ENCODE results near the gene BROX. TPM values are rescaled to one million over a fixed set of nuclear protein-coding genes. Genes with fewer than 3 reads are reported as not detected.

The BROX gene
- total RNA-seq, 4 donors from 2014 or later: 45.0 to 66.7 (median 49.8) TPM

DNA sequence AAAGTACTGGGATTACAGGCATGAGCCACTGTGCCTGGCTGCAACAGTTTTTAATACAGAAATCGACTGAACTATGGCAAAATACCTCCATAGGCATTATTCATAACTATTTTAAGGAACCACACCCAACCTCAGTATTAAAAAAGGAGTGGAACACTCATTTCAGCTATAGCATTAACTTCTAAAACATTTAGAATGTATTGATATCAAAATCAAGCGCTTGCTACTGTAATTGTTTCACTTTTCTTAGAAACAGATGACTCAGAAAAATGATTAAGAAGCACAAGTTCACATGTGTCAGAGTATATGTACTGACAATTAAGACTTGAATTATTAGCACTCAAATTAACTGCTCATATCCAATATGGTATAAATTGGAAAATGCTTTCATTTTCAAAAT lies 15.2 kb upstream of the BROX start:
- H3K36me3 ChIP-seq: peaks cover 0 to 55% (median 0%) of the 10 kb centered on the region in 3 donors
- no peak for DNase-seq

DNA sequence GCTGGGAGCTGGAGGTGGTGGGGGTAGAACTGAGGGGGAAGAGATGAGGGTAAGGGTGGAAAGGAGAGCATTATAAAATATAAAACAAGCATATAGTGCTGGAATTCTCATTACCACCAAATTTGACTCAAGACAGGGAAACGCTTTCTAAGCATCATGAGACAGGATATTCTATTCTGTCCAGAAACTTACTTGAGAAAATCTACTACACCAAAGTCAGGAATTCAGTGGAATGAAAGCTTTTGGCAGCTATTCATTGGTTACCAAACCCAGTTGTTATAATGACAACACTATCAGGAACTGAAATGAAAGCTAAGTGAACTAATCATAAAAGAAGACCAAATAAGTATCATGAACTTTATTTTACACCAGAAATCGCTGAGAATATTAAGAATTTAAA lies 14.5 kb upstream of the BROX start:
- Histone ChIP-seq H3K9me3 (no peaks in the 10 kb centered on the region), H3K27ac (no peak overlapping the region), H3K4me3 (no peak overlapping the region), H3K27me3 (no peaks in the 10 kb centered on the region), H3K4me1 (no peaks in the 10 kb centered on the region), H3K36me3 (peaks cover 0 to 55% (median 0%) of the 10 kb centered on the region in 3 donors)
- TF ChIP-seq, protein P1, sequence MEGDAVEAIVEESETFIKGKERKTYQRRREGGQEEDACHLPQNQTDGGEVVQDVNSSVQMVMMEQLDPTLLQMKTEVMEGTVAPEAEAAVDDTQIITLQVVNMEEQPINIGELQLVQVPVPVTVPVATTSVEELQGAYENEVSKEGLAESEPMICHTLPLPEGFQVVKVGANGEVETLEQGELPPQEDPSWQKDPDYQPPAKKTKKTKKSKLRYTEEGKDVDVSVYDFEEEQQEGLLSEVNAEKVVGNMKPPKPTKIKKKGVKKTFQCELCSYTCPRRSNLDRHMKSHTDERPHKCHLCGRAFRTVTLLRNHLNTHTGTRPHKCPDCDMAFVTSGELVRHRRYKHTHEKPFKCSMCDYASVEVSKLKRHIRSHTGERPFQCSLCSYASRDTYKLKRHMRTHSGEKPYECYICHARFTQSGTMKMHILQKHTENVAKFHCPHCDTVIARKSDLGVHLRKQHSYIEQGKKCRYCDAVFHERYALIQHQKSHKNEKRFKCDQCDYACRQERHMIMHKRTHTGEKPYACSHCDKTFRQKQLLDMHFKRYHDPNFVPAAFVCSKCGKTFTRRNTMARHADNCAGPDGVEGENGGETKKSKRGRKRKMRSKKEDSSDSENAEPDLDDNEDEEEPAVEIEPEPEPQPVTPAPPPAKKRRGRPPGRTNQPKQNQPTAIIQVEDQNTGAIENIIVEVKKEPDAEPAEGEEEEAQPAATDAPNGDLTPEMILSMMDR (IDR thresholded peaks at IDR 0.05): no peak
- TF ChIP-seq POLR2A (IDR thresholded peaks at IDR 0.05): no peak
- 87 to 88% methylated on average over 2 of the region's 2 CpGs for WGBS, 2 donors
- intact Hi-C loops (cut with DNase I): no loop called here
- DNase-seq: no peak

More for the DNA sequence above, 15.2 kb upstream of the BROX start:
- Histone ChIP-seq H3K9me3 (no peaks in the 10 kb centered on the region), H3K27me3 (no peaks in the 10 kb centered on the region), H3K27ac (no peak overlapping the region), H3K4me3 (no peak overlapping the region), H3K4me1 (no peaks in the 10 kb centered on the region)
- TF ChIP-seq, protein P1 (IDR thresholded peaks at IDR 0.05): no peak
- no peak for TF ChIP-seq POLR2A (IDR thresholded peaks at IDR 0.05)
- intact Hi-C loops (cut with DNase I): no loop called here
- WGBS, 2 donors: 49 to 72% methylated on average over 2 of the region's 2 CpGs

DNA sequence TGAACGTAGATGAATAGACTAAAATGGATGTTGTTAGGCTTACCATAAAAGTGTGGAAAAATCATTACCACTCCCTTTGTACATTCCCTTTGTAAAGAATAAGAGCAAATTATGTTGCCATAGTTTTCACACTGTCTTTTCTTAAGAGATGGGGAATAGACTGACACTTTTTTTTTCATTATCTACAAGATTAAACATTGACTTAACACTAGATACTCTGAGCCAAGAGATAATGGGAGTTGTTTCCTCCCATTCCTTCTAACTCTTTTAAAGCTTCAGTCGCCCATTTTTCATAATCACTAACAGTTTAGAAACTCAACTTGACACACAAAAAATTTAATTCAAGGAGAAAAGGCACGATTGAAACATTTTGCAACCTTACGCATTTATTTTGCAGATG lies 10.2 kb upstream of the BROX start:
- Histone ChIP-seq H3K9me3 (no peaks in the 10 kb centered on the region), H3K27me3 (no peaks in the 10 kb centered on the region), H3K4me1 (no peaks in the 10 kb centered on the region), H3K36me3 (peaks cover 0 to 57% (median 0%) of the 10 kb centered on the region in 3 donors), H3K27ac (no peak overlapping the region), H3K4me3 (no peak overlapping the region)
- TF ChIP-seq POLR2A (IDR thresholded peaks at IDR 0.05): no peak
- TF ChIP-seq, protein P1 (IDR thresholded peaks at IDR 0.05): no peak
- intact Hi-C loops (cut with DNase I): no loop called here
- DNase-seq: no peak
- WGBS, 2 donors: 85 to 88% methylated on average over 4 of the region's 4 CpGs

DNA sequence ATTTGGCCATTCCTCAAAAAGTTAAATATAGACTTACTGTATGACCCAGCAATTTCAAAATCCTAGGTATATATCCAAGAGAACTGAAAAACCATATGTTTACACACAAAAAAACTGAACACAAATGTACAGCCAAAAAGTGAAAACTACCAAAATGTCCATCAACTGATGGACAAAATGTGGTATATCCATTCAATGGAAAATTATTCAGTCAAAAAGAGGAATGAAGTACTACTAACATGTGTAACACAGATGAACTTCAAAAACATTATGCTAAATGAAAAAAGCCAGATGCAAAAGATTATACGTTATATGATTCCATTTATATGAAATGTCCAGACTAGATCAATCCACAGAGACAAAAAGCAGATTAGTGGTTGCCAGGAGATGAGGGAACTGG lies 8.1 kb upstream of the BROX start:
- DNase-seq: no peak
- H3K27me3 ChIP-seq: no peaks in the 10 kb centered on the region
- H3K27ac ChIP-seq: no peak overlapping the region
- 93 to 96% methylated on average over 1 of the region's 1 CpG for WGBS, 2 donors
- no peak for TF ChIP-seq POLR2A (IDR thresholded peaks at IDR 0.05)
- TF ChIP-seq, protein P1 (IDR thresholded peaks at IDR 0.05): no peak
- H3K4me1 ChIP-seq: peaks cover 0 to 5% (median 0%) of the 10 kb centered on the region in 3 donors
- H3K36me3 ChIP-seq: peaks cover 0 to 49% (median 0%) of the 10 kb centered on the region in 3 donors
- H3K9me3 ChIP-seq: no peaks in the 10 kb centered on the region
- H3K4me3 ChIP-seq: no peak overlapping the region
- intact Hi-C loops (cut with DNase I): no loop called here

DNA sequence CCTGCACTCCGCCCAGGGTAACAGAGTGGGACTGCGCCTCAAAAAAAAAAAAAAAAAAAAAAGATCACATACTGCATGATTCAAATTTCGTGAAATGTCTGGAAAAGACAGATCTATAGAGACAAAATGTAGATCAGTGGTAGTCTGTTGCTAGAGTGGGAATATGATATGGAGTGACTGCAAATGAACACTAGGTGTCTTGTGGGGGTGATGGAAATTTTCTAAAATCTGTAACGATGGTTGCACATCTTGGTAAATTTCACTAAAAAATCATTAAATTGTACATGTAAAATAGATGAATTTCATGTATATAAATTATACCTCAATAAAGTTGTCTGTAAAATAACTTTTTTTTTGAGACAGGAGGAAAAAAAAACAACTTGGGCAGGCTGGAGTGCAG lies 5.5 kb upstream of the BROX start:
- no peak overlapping the region for H3K4me3 ChIP-seq
- H3K9me3 ChIP-seq: no peaks in the 10 kb centered on the region
- intact Hi-C loops (cut with DNase I): no loop called here
- no peak for DNase-seq
- H3K27ac ChIP-seq: no peak overlapping the region
- 68 to 78% methylated on average over 4 of the region's 4 CpGs for WGBS, 2 donors
- no peak for TF ChIP-seq POLR2A (IDR thresholded peaks at IDR 0.05)
- TF ChIP-seq, protein P1 (IDR thresholded peaks at IDR 0.05): no peak
- no peaks in the 10 kb centered on the region for H3K27me3 ChIP-seq
- H3K36me3 ChIP-seq: peaks cover 0 to 23% (median 0%) of the 10 kb centered on the region in 3 donors
- peaks cover 14 to 26% (median 15%) of the 10 kb centered on the region in 3 donors for H3K4me1 ChIP-seq
